ENCODE measurements around the gene HAGHL.

The HAGHL gene

DNA sequence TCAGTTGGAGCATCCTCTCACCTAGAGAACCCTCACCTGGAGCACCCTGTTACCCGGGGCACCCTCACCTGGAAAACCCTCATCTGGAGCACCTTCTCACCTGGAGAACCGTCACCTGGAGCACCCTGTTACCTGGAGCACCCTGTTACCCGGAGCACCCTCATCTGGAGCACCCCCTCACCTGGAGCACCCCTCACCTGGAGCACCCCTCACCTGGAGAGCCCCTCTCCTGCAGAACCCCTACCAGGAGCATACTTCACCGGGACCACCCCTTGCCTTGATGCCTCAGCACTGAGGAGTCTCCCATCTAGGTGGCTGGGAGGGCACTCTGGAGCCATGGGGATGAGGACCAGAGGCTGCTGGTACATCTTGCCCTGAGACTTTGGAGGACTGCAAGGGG lies 17.9 kb upstream of the HAGHL start:
- DNase-seq = no peak

DNA sequence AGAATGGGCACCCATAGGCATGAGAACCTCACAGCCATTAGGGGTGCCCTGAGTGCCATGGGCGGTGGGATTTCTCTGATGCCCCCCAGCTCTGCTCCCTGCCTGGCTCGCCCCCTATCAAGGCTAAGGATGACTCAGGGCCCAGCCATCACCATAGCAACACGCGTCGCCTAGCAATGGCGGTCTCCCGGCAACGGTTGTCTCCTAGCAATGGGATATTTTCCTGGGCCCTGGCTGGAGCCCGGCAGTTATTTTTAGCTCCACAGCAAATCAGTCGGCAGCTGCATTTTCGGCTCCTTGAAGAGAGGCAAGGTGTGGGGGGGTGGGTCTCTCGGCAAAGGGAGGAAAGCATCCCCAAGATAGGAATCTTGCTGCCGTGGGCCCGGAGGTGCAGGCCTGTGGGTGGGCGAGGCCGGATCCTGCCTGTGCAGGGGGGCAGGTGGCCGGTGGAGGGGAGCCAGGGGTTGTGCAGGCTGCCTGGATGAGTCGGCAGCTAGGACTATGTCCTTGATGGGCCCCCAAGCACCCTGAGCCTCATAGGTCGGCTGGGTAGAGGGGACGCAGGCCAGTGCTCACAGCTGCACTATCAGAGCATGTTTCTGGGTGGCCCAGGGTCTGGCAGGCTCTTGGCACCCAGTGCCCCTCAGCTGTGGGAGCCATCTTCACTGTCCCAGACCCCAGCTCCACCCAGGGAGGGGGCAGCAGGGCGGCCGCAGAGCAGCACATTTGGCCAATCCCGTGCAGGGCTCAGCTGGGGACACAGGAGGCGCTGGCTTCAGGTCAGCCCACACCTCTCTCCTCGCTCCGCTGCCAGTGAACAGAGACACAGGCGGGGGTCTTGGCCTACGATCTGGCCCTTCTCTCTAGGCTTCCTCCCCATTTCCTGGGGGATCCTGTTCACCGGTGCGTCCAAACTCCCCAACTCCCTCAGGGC lies 17.1 kb upstream of the HAGHL start:
- DNase-seq = no peak

DNA sequence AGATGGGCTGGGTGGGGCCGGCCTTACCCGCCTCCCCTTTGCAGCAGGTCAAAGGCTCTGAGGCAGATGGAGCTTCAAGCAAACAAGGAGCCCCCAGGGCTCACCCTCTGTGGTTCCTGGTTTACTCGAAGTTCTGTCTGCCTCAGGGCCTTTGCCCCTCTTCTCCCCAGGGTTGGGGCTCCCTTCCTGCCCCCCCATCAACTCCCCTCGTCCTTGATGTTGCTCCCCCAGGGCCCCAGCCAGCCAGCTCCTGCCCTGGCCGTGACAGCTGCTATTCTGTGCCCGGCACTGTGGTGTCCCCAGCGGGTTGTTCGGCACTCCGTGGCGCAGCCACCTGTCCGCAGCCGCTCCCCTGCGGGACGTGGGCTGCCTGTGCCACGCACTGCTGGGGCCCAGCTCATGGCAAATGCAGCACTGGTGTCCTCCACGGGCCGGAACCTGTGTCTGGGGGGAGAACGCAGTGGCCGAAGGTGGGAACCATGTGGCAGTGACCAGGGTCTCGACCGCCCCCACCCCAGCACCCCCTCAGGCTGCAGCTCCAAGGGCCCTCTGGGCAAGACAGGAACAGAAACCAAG lies 16.3 kb upstream of the HAGHL start:
- no peak for DNase-seq

DNA sequence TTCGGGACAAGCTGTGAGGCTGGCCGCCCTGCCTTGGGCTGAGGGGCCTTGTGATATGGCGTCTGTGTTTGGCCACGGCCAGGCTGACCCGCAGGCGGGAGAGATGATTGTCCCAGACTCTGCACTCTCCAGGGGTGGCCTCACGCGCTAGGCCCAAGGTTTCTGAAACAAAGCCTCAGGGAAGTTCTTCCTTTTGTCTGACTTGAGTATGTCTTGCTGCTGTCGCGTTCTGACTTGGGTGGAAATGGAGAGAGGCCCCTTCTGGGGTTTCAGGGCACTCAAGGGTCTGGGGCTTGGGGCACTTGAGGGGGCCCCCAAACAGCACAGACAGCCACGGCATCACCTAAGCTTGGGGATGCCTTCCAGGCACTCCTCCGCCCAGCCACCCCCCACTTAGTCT lies 15.8 kb upstream of the HAGHL start:
- no peak for DNase-seq

DNA sequence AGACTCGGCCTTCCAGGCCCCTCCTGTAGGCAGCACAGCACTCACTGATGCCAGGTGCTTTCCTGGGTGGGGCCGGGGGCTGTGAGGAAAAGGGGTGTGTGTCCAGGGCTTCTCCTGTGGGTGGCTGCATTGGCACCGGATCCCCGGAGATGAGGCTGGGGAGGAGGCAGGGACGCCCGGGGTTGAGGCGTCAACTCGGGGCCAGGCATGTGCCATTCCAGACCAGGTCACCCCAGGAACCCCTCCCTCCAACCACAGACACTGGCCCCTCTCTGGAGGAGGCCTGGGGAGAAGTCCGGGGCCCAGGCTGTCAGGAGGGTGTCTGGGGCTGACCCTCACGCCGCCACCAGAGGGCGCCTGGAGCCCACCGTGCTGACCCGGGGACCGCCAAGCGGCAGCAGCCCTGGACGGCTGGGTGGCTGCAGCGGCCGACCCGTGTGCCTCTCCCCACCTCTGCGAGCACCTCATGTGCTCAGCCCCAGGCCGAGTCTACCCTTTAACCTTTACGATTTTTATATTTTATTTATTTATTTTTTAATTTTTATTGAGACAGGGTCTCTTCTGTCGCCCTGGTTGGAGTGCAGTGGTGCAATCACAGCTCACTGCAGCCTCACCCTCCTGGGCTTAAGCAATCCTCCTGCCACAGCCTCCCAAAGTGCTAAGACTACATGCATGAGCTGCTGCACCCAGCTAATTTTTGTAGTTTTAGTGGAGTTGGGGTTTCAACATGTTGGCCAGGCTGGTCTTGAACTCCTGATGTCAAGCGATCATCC lies 15.2 kb upstream of the HAGHL start:
- peak; percentile 79 to 86 for DNase-seq

DNA sequence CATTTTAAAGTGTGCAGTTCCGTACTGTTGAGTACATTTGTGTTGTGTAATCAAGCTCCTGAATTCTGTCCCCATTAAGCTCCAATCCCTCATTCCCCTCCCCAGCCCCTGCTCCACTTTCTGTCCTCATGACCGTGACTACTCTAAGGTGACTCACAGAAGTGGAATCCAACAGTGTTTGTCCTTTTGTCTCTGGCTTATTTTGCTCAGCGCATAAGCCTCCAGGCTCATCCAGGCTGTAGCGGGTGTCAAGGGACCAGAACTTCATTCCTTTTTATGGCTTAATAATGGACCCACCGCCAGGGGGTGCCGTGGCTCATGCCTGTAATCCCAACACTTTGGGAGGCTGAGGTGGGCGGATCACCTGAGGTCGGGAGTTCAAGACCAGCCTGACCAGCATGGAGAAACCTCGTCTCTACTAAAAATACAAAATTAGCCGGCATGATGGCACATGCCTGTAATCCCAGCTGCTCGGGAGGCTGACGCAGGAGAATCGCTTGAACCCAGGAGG lies 14.1 kb upstream of the HAGHL start:
- DNase-seq = peak; percentile 61 to 63

DNA sequence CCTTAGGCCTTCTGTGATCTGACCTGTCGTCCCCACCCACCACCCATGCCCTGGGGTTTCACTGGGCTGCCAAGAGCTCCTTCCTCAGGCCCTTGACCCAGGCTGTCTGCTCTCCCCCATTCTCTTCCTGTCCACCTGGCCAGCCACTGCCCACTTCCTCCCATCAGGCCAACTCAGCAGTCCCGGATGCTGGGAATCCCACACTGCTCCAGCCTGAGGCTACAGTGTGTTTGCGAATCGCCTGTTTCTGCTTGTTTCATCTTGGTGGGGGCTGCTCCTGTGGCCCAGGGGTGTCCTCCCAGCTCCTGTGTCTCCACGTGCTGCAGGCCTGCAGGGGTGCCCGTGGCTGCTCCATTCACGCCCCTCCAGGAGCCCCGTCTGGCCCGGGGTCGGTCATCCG lies 12.8 kb upstream of the HAGHL start:
- DNase-seq = no peak

DNA sequence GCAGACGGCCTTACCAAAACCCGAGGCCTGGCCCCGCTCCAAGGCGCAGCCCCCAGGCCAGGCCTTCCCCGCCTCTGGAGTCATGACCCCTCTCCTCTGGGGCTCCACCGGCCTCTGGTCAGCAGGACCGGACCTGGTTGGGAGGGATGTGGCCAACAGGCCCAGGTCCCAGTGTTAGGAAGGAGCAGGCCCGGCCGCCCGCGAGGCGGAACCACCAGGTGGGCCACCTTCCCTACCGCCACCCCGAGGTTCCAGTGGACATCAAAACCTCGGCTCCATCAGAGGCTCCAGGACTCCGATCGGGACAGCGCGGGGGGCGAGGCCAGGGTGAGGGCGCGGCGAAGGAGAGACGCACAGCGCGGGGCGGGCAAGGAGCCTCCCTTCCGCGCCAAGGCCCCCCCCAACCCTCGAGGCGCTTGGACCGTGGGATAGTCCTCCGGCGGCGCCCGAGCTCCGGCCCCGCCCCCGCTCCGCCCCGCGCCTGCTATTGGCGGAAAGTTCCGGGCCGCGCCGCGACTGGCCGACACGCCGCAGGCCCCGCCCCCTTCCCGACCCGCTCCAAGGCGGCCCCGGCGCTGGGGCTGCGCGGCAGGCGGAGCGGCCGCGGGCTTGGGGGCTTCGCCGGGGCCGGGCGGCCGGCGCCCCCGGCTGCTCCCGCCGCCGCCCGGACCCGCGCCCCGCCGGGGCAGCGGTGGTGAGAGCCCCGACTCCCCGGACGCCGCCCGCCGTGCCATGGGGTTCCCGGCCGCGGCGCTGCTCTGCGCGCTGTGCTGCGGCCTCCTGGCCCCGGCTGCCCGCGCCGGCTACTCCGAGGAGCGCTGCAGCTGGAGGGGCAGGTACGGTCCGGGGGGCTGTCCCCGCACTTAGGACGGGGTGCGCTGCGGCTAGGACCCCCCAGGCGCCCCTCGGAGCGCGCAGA lies 12.1 kb upstream of the HAGHL start, which contains the start of gene METRN:
Gene METRN, plus strand, starts transcription at position 561 of the 919 bp plus-strand sequence. Its CDS starts 172 bp downstream, at position 733.
- peak; percentile 92 for DNase-seq

DNA sequence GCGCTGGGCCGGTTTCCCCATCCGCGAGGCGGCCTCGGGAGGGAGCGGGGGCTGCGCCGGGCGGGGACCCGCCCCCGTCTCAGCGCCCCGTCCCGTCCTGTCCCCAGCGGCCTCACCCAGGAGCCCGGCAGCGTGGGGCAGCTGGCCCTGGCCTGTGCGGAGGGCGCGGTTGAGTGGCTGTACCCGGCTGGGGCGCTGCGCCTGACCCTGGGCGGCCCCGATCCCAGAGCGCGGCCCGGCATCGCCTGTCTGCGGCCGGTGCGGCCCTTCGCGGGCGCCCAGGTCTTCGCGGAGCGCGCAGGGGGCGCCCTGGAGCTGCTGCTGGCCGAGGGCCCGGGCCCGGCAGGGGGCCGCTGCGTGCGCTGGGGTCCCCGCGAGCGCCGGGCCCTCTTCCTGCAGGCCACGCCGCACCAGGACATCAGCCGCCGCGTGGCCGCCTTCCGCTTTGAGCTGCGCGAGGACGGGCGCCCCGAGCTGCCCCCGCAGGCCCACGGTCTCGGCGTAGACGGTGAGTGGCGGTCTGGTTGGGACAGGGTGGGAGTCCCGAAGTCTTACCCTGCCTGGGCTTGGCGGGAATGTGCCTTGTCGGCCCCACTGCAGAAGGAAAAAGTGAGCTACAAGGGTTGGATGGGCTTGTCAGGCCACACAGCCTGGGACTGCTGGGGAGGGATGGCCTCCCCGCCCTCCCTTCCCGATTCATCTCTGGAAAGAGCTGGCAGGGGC lies 11.3 kb upstream of the HAGHL start:
- DNase-seq = no peak

DNA sequence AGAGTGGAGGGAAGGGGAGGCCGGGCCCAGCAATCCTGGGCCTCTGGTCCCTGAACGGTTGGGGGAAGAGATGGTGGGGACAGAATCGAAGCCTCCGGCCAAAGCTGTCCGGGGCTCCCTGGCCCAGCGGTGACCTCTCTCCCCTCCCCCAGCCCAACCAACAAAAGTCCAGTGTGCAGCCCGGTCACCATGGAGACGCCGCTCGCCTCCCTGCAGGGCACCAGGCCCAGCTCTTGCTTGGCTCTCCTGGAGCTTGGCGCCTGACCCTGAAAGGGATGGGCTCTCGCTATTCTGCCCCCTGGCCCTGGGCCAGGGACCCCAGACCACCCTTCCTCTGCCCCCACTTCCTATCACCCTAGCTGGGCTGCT lies 10.7 kb upstream of the HAGHL start:
- no peak for DNase-seq

DNA sequence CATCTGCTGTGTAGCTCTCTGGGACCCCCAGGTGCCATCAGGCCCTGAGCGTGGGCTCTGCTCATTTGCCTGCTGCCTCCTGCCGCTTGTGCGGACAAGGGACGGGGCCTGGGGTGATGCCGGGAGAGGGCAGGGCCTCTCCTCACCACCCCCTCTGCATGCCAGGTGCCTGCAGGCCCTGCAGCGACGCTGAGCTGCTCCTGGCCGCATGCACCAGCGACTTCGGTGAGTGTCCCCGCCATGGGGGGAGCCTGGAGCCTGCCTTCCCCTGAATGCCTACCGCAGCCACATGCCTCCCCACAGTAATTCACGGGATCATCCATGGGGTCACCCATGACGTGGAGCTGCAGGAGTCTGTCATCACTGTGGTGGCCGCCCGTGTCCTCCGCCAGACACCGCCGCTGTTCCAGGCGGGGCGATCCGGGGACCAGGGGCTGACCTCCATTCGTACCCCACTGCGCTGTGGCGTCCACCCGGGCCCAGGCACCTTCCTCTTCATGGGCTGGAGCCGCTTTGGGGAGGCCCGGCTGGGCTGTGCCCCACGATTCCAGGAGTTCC lies 10.1 kb upstream of the HAGHL start:
- DNase-seq = no peak

DNA sequence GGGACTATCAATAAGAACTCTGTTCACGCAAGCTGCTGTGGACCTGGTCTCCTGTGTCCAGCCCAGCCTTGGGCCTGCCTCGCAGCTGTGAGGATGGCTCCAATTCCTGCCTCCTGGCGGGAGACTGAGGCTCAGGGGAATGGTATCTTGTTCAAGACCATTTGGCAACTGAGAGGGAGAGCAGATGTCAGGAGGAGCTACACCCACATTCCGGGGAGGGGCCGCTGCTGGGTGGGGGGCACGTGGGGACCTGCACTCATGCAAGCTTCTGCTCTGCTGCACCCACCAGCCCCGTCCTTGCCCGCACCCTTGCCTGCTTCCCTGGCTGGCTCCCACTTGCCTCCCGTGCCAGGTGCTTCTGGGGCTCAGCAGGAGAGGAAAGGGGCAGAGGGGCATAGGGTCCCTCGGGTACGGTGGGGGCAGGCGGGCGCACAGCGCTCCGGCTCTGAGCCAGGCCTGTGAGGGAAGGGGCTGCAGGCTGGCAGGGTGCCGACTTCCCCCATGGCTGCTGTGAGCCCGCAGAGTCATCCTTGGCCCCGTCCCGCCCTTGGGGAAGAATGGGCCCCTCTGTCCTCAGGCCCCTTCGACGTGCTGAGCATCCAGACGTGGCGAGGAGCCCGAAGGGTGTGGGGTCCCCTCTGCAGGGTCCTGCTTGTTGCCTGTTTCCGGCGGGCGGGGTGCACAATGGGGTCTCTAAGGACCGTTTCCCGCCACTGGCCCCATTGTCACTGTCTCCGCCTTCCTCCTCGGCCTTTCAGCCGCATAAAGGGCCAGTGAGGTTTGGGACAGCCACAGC lies 9.3 kb upstream of the HAGHL start:
- DNase-seq = no peak

DNA sequence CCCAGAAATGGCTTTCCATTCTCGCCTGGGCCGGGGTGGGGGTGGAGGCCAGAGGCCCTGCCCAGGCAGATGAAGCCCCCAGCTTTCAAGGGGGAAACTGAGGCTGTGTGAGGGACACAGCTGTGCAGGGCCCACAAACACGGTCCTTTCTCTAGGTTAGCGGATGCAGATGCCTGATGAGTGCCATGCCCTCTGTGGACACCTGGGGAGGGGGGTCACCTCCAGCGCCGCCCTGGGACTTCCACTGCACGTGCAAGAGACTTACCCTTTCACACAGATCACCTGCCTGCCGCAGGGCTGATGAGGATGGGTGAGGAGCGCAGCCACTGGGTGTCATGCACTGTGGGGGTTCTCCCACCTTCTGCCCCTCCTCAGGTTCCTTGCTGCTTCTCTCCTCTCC lies 8.5 kb upstream of the HAGHL start:
- no peak for DNase-seq

DNA sequence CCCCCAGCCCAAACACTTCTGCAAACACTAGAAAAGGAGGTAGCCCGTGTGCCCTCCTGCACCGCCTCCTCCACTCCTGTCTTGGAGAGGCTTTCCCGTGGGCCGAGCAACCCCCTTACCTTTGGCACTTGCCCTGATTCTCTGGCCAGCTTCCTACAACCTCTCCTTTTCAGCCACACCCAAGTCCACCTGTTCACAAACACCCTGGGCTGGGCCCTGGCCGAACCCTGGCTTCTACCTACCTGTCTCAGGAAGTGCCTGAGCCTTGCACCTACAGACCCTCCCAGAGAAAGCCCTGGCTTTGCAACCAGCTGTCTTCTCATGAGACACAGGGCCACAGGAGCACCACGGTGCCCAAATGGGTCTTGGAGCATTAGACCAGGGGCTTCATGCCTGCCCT lies 8.0 kb upstream of the HAGHL start:
- DNase-seq = no peak

DNA sequence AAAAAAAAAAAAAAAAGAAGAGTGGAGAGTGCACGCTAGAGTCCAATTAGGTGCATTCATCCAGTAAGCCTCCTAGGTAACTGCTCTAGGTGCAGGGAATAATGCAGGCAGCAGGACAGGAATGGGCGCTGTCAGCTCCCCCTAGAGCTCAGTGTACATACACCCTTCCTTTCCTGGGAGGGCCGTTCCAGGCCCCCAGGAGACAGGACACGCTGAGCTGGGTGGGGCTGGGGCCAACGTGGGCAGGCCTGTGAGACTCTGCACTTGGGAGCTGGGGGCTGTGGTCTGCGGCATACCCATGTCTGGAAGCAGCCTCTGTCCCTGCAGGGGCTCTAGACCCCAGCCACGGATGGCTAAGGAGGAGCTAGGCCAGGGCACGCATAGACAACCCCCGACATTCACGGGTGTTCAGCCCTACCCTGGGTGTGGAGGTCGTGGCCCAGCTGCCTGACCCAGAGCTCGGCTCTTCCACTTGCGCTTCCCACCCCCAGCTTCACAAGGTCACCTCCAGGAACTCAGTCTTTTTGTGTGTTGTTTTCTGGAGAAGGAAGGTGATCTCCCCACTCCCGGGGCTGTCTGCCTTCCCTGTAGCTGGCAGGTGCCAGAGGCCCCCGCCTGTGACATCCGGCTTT lies 7.0 kb upstream of the HAGHL start:
- no peak for DNase-seq

DNA sequence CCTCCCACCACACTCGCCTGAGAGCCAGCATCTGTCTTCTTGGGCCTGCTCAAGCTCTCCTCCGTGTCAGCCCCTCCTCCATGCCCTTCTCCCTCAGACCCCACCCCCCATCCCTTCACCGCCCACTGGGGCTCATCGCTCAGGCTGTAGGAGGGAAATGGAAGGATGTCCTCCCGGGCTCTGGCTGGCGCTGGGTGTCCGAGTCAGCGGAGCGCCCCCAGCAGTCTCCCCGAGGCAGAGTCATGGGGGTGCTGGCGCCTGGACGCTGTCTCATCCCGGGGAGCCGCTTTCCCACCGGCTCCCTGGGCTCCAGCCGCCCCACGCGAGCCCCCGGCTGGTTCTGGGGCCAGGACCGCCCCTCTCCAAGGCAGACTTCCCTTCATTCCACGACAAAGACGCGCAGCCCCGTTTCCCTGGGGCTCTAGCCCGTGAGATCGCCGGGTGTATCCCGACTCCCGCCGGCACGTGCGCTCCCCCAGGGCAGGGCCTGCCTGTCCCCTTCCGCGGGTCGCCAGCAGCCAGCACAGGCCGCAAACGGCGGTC lies 6.4 kb upstream of the HAGHL start:
- DNase-seq = peak; percentile 42 to 49

DNA sequence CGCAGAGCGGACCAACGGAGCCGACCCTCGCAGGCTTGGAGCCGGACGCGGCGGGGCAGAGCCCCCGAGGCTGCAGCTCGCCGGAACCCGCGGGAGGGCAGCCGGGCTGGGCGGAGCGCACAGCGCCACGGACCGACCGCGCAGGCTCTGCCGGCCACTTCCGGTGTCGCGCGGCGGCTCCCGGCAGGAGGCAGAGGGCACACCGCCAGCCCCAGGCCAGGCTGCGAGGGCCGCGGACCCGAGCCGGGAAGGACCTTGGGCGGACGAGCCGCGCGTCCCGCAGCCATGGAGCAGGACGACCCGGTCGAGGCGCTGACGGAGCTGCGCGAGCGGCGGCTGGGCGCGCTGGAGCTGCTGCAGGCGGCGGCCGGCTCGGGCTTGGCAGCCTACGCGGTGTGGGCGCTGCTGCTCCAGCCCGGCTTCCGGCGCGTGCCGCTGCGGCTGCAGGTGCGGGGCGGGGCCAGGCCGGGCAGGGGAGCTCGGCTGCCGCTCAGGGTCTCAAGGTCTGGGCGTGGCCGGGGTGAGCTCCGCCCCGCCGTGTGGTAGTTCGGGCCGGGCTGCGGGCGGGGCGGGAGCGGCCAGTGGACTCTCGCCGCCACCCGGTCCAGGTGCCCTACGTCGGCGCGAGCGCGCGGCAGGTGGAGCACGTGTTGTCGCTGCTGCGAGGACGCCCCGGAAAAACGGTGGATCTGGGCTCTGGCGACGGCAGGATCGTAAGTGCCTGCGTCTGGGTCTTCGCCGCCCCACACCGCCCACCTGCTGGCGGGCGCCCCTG lies 5.7 kb upstream of the HAGHL start, which contains the start of gene ANTKMT:
Gene ANTKMT, plus strand, starts transcription at position 157 of the 775 bp plus-strand sequence. Its CDS starts 129 bp downstream, at position 286.
- DNase-seq = peak; percentile 63 to 69

DNA sequence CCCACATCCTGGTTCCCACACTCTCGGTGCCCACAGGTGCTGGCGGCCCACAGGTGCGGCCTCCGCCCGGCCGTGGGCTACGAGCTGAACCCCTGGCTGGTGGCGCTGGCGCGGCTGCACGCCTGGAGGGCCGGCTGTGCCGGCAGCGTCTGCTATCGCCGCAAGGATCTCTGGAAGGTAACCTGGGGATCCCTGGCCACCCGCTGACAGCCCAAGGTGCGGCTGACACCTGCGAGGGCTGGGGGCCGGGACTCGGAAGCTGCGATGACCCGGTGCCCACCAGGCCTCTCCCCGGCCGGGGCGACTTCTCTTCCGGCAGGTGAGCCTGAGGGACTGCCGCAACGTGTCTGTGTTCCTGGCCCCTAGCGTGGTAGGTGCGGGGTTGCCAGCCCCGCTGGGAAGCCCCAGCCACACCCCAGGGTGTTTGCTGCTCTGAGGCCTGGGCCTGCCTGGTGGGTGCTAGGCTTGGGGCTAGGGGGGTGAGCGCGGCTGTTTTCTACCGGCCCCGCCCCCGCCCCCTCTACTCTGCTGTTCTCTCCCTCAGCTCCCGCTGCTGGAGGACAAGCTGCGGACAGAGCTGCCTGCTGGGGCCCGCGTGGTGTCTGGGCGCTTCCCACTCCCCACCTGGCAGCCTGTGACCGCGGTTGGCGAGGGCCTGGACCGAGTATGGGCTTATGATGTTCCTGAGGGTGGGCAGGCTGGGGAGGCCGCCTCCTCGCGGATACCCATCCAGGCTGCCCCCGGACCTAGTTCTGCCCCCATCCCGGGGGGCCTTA lies 5.0 kb upstream of the HAGHL start:
- no peak for DNase-seq
